GM23338 (cell line): ENCODE results near the gene NHS. TPM values are rescaled to one million over a fixed set of nuclear protein-coding genes. Genes with fewer than 3 reads are reported as not detected.

Source experiments
- ATAC-seq: fragments of 200-7000 bp; cut with Tn5 transposase; 3 replicates; pipeline ENCODE4 v1.9.1; 2020
- DNase-seq: peaks from one replicate; pipeline ENCODE4 v3.0.0-alpha.2; 2015; ENCODE audit warnings: low spot score
- H2AFZ ChIP-seq: fragments of 200-600 bp; sonication (generic); 2 replicates; pipeline ENCODE4 v1.8.0; 2016; ENCODE audit warnings: antibody characterized with exemption, mild to moderate bottlenecking, moderate library complexity
- H3F3A ChIP-seq: fragments of 200-600 bp; sonication (generic); replicated peaks from 2 replicates; pipeline ENCODE4 v1.8.0; 2017; ENCODE audit warnings: antibody characterized with exemption, mixed run types, low read depth
- H3K27ac ChIP-seq: fragments of 200-600 bp; sonication (generic); 2 replicates; pipeline ENCODE4 v1.6.1; 2016; ENCODE audit warnings: low read depth
- H3K27me3 ChIP-seq: fragments of 200-600 bp; sonication (generic); 2 replicates; pipeline ENCODE4 v1.8.0; 2016; ENCODE audit warnings: mild to moderate bottlenecking, mixed run types, moderate library complexity; ENCODE audit not compliant: insufficient read depth
- H3K36me3 ChIP-seq: fragments of 200-600 bp; sonication (generic); 2 replicates; pipeline ENCODE4 v1.8.0; 2016; ENCODE audit warnings: mild to moderate bottlenecking; ENCODE audit not compliant: insufficient read depth
- H3K4me1 ChIP-seq: fragments of 200-600 bp; sonication (generic); 2 replicates; pipeline ENCODE4 v1.8.0; 2016; ENCODE audit warnings: mild to moderate bottlenecking, moderate library complexity; ENCODE audit not compliant: insufficient read depth
- H3K4me2 ChIP-seq: fragments of 200-600 bp; sonication (generic); 2 replicates; pipeline ENCODE4 v1.7.1; 2017; ENCODE audit warnings: mixed run types
- H3K4me3 ChIP-seq: fragments of 200-600 bp; sonication (generic); 2 replicates; pipeline ENCODE4 v1.6.1; 2016; ENCODE audit warnings: mixed run types
- H3K79me2 ChIP-seq: fragments of 200-600 bp; sonication (generic); replicated peaks from 2 replicates; pipeline ENCODE4 v1.8.0; 2017; ENCODE audit warnings: mild to moderate bottlenecking; ENCODE audit not compliant: insufficient read depth
- H3K9me2 ChIP-seq: fragments of 200-600 bp; sonication (generic); 2 replicates; pipeline ENCODE4 v1.8.0; 2017; ENCODE audit not compliant: insufficient read depth
- H4K20me1 ChIP-seq: fragments of 200-600 bp; sonication (generic); replicated peaks from 2 replicates; pipeline ENCODE4 v1.8.0; 2017; ENCODE audit warnings: mild to moderate bottlenecking; ENCODE audit not compliant: insufficient read depth
- H3K27ac Mint-ChIP-seq: 2 replicates; pipeline ENCODE4 v1.8.0; 2020; ENCODE audit warnings: inconsistent platforms, mild to moderate bottlenecking, moderate library complexity, mixed read lengths
- H3K27me3 Mint-ChIP-seq: 3 replicates; pipeline ENCODE4 v1.8.0; 2022; ENCODE audit warnings: low read depth, mild to moderate bottlenecking, moderate library complexity, mixed read lengths, inconsistent platforms; ENCODE audit not compliant: insufficient read depth, poor library complexity
- H3K36me3 Mint-ChIP-seq: 3 replicates; pipeline ENCODE4 v1.8.0; 2021; ENCODE audit warnings: low read depth, mild to moderate bottlenecking, inconsistent platforms, moderate library complexity, mixed read lengths
- H3K4me1 Mint-ChIP-seq: 3 replicates; pipeline ENCODE4 v1.8.0; 2020; ENCODE audit warnings: mild to moderate bottlenecking, inconsistent platforms, mixed read lengths
- H3K4me3 Mint-ChIP-seq: 3 replicates; pipeline ENCODE4 v1.8.0; 2021; ENCODE audit warnings: moderate library complexity, mild to moderate bottlenecking, inconsistent platforms, mixed read lengths
- H3K9me3 Mint-ChIP-seq: 3 replicates; pipeline ENCODE4 v1.8.0; 2020; ENCODE audit warnings: moderate library complexity, mild to moderate bottlenecking, inconsistent platforms, mixed read lengths
- CREB1 ChIP-seq: fragments of 250-450 bp; sonication (Bioruptor Pico); IDR thresholded peaks from 2 replicates; pipeline ENCODE4 v1.5.0; 2020; ENCODE audit warnings: low read depth, mild to moderate bottlenecking, moderate library complexity
- CTCF ChIP-seq, 2 experiments: fragments of 200-600 bp in 1 of 2; sonication (generic) in 1 of 2; conservative IDR thresholded peaks; 2 replicates each; pipeline versions ENCODE4 v1.5.1 to v1.6.1; 2016 to 2017; ENCODE audit warnings: antibody characterized with exemption in 2 of 2, low read depth in 2 of 2, mild to moderate bottlenecking in 2 of 2, moderate library complexity in 1 of 2
- ETS1 ChIP-seq: IDR thresholded peaks from 2 replicates; pipeline ENCODE4 v1.6.1; 2016; ENCODE audit warnings: antibody characterized with exemption
- EZH2 ChIP-seq: fragments of 200-600 bp; sonication (generic); IDR thresholded peaks from one replicate; pipeline ENCODE4 v1.8.0; 2017; ENCODE audit warnings: antibody characterized with exemption, mild to moderate bottlenecking, low read depth; ENCODE audit not compliant: unreplicated experiment
- EZH2phosphoT487 ChIP-seq: fragments of 200-600 bp; sonication (generic); IDR thresholded peaks from one replicate; pipeline ENCODE4 v1.8.1; 2018; ENCODE audit warnings: antibody characterized with exemption; ENCODE audit not compliant: unreplicated experiment
- JUNB ChIP-seq: IDR thresholded peaks from one replicate; pipeline ENCODE4 v1.6.1; 2016; ENCODE audit warnings: antibody characterized with exemption; ENCODE audit not compliant: unreplicated experiment
- NANOG ChIP-seq: IDR thresholded peaks from 2 replicates; pipeline ENCODE4 v1.6.1; 2016; ENCODE audit warnings: antibody characterized with exemption, borderline replicate concordance
- POLR2AphosphoS5 ChIP-seq: IDR thresholded peaks from 2 replicates; pipeline ENCODE4 v1.6.1; 2016; ENCODE audit warnings: antibody characterized with exemption, low read depth
- REST ChIP-seq: IDR thresholded peaks from one replicate; pipeline ENCODE4 v1.6.1; 2018; ENCODE audit warnings: antibody characterized with exemption; ENCODE audit not compliant: unreplicated experiment
- STAT1 ChIP-seq: IDR thresholded peaks from one replicate; pipeline ENCODE4 v1.6.1; 2016; ENCODE audit warnings: antibody characterized with exemption; ENCODE audit not compliant: unreplicated experiment
- ZNF114 ChIP-seq: fragments of 250-450 bp; sonication (Bioruptor Pico); IDR thresholded peaks from 2 replicates; pipeline ENCODE4 v1.5.0; 2020; ENCODE audit warnings: mild to moderate bottlenecking, moderate library complexity
- ZNF331 ChIP-seq: fragments of 250-450 bp; sonication (Bioruptor Pico); IDR thresholded peaks from 2 replicates; pipeline ENCODE4 v1.5.0; 2020; ENCODE audit warnings: low read depth, mild to moderate bottlenecking, moderate library complexity
- polyA plus RNA-seq: library from polyadenylated mRNA; unstranded; fragments of >200 nt; fragmentation: Nextera tagmentation; extraction: Ambion mirVana; gene quantifications from 2 replicates; pipeline ENCODE4 v1.2.1, GENCODE V29; 2016
- total RNA-seq: library from RNA; depleted of rRNA; stranded (reverse); fragments of >200 nt; shearing (Covaris generic); gene quantifications from 2 replicates; pipeline ENCODE4 v1.2.3, GENCODE V29; 2014
- TF ChIP-seq, protein P1 (sequence below): fragments of 250-450 bp; sonication (Bioruptor Pico); IDR thresholded peaks from 2 replicates; pipeline ENCODE4 v1.5.0; 2020; ENCODE audit warnings: mild to moderate bottlenecking, moderate library complexity

The NHS gene
- total and polyA plus RNA-seq, 2 experiments from 2014 or later = 1.8 to 8.2 TPM

DNA sequence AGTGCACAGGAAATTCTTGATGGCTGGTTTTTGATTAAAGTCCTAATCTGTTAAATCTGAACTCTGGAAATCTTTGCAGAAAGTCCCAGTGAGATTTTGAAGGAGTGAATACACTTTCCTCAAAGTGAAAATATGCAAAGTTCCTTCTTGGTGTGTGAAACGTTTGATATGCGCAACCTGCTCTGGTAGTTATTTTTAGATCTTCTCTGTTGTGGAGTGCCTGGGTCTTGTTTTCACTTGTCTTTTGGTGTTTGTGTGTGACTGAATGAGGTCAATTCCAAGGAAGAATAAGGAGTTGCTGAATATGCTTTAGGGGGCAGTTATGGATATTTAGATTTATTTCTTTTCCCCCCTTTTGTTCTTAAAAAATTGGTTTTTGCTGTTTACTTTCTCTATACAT, 404.0 kb downstream of the NHS start:
- ATAC-seq (no peak), DNase-seq (no peak)
- Histone ChIP-seq H3K36me3 (no peaks in the 10 kb centered on the region), H2AFZ (no peak overlapping the region), H3K4me1 (no peaks in the 10 kb centered on the region), H3K4me3 (no peak overlapping the region), H4K20me1 (no peaks in the 10 kb centered on the region), H3F3A (no peaks in the 10 kb centered on the region), H3K4me2 (no peak overlapping the region), H3K9me2 (no peaks in the 10 kb centered on the region), H3K79me2 (no peaks in the 10 kb centered on the region), H3K27me3 (no peaks in the 10 kb centered on the region), H3K27ac (no peak overlapping the region)
- Mint-ChIP-seq H3K4me3 (no peak overlapping the region), H3K27ac (no peak overlapping the region), H3K4me1 (peaks cover 5% of the 10 kb centered on the region), H3K9me3 (peaks cover 5% of the 10 kb centered on the region; the same call in 2 of the 3 replicates), H3K36me3 (no peaks in the 10 kb centered on the region; the same call in 2 of the 3 replicates), H3K27me3 (no peaks in the 10 kb centered on the region)
- TF ChIP-seq ETS1 = no peak
- no peak for TF ChIP-seq CREB1 (CRISPR knock-in tag)
- TF ChIP-seq, protein P1, sequence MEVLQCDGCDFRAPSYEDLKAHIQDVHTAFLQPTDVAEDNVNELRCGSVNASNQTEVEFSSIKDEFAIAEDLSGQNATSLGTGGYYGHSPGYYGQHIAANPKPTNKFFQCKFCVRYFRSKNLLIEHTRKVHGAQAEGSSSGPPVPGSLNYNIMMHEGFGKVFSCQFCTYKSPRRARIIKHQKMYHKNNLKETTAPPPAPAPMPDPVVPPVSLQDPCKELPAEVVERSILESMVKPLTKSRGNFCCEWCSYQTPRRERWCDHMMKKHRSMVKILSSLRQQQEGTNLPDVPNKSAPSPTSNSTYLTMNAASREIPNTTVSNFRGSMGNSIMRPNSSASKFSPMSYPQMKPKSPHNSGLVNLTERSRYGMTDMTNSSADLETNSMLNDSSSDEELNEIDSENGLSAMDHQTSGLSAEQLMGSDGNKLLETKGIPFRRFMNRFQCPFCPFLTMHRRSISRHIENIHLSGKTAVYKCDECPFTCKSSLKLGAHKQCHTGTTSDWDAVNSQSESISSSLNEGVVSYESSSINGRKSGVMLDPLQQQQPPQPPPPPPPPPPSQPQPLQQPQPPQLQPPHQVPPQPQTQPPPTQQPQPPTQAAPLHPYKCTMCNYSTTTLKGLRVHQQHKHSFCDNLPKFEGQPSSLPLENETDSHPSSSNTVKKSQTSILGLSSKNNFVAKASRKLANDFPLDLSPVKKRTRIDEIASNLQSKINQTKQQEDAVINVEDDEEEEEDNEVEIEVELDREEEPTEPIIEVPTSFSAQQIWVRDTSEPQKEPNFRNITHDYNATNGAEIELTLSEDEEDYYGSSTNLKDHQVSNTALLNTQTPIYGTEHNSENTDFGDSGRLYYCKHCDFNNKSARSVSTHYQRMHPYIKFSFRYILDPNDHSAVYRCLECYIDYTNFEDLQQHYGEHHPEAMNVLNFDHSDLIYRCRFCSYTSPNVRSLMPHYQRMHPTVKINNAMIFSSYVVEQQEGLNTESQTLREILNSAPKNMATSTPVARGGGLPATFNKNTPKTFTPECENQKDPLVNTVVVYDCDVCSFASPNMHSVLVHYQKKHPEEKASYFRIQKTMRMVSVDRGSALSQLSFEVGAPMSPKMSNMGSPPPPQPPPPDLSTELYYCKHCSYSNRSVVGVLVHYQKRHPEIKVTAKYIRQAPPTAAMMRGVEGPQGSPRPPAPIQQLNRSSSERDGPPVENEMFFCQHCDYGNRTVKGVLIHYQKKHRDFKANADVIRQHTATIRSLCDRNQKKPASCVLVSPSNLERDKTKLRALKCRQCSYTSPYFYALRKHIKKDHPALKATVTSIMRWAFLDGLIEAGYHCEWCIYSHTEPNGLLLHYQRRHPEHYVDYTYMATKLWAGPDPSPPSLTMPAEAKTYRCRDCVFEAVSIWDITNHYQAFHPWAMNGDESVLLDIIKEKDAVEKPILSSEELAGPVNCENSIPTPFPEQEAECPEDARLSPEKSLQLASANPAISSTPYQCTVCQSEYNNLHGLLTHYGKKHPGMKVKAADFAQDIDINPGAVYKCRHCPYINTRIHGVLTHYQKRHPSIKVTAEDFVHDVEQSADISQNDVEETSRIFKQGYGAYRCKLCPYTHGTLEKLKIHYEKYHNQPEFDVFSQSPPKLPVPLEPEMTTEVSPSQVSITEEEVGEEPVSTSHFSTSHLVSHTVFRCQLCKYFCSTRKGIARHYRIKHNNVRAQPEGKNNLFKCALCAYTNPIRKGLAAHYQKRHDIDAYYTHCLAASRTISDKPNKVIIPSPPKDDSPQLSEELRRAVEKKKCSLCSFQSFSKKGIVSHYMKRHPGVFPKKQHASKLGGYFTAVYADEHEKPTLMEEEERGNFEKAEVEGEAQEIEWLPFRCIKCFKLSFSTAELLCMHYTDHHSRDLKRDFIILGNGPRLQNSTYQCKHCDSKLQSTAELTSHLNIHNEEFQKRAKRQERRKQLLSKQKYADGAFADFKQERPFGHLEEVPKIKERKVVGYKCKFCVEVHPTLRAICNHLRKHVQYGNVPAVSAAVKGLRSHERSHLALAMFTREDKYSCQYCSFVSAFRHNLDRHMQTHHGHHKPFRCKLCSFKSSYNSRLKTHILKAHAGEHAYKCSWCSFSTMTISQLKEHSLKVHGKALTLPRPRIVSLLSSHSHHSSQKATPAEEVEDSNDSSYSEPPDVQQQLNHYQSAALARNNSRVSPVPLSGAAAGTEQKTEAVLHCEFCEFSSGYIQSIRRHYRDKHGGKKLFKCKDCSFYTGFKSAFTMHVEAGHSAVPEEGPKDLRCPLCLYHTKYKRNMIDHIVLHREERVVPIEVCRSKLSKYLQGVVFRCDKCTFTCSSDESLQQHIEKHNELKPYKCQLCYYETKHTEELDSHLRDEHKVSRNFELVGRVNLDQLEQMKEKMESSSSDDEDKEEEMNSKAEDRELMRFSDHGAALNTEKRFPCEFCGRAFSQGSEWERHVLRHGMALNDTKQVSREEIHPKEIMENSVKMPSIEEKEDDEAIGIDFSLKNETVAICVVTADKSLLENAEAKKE (CRISPR knock-in tag) = no peak
- TF ChIP-seq EZH2phosphoT487 = no peak
- TF ChIP-seq STAT1 = no peak
- TF ChIP-seq CTCF (conservative IDR thresholded peaks at IDR 0.05; ENCODE audit: low read depth in 2 of 2) = no peak
- TF ChIP-seq REST = no peak
- TF ChIP-seq EZH2 = no peak
- no peak for TF ChIP-seq ZNF331 (CRISPR knock-in tag)
- no peak for TF ChIP-seq ZNF114 (CRISPR knock-in tag)
- TF ChIP-seq JUNB = no peak
- TF ChIP-seq POLR2AphosphoS5 = no peak
- no peak for TF ChIP-seq NANOG
